HepG2 (cell line): ENCODE measurements around the gene HNRNPL. TPM values are rescaled to one million over a fixed set of nuclear protein-coding genes. Genes with fewer than 3 reads are reported as not detected.
A peak's percentile ranks its signal among the peaks of the same experiment; 100 is the strongest.

Source experiments
- ADNP ChIP-seq: sonication (generic); formaldehyde crosslinking; IDR thresholded peaks from 2 replicates; pipeline ENCODE4 v1.4.0; 2020; ENCODE audit warnings: missing genetic modification reagents
- AGO1 ChIP-seq: fragments of 200-400 bp; formaldehyde crosslinking; IDR thresholded peaks from 2 replicates; pipeline ENCODE4 v1.6.1; 2017; ENCODE audit warnings: mild to moderate bottlenecking, low read depth, low read length, moderate library complexity; ENCODE audit not compliant: poor library complexity, severe bottlenecking
- GATAD2A ChIP-seq: IDR thresholded peaks from 2 replicates; pipeline ENCODE4 v1.6.1; 2016
- KDM3A ChIP-seq: IDR thresholded peaks from 2 replicates; pipeline ENCODE4 v1.6.1; 2018; ENCODE audit warnings: low read depth, missing compliant biosample characterization
- MEIS1 ChIP-seq: sonication (generic); formaldehyde crosslinking; IDR thresholded peaks from 2 replicates; pipeline ENCODE4 v1.9.0; 2021; ENCODE audit warnings: mild to moderate bottlenecking, missing genetic modification reagents, moderate library complexity, borderline replicate concordance
- RBFOX2 ChIP-seq: fragments of 200-400 bp; formaldehyde crosslinking; IDR thresholded peaks from 2 replicates; pipeline ENCODE4 v1.6.1; 2017; ENCODE audit warnings: low read depth, mild to moderate bottlenecking, low read length
- TEAD3 ChIP-seq: optimal IDR thresholded peaks from 2 replicates; pipeline ENCODE3; 2016; ENCODE audit warnings: borderline replicate concordance
- TRIM24 ChIP-seq: sonication (generic); formaldehyde crosslinking; IDR thresholded peaks from 2 replicates; pipeline ENCODE4 v1.8.0; 2022; ENCODE audit warnings: mild to moderate bottlenecking, missing genetic modification reagents
- WIZ ChIP-seq: sonication (generic); formaldehyde crosslinking; IDR thresholded peaks from 2 replicates; pipeline ENCODE4 v1.5.1; 2020; ENCODE audit warnings: mild to moderate bottlenecking, missing genetic modification reagents
- ZNF33A ChIP-seq: sonication (generic); formaldehyde crosslinking; IDR thresholded peaks from 2 replicates; pipeline ENCODE4 v1.5.1; 2020; ENCODE audit warnings: missing genetic modification reagents, mild to moderate bottlenecking, moderate library complexity, borderline replicate concordance
- ZNF672 ChIP-seq: sonication (generic); formaldehyde crosslinking; IDR thresholded peaks from 2 replicates; pipeline ENCODE4 v1.8.1; 2022; ENCODE audit warnings: missing genetic modification reagents
- ZNF816 ChIP-seq: sonication (generic); formaldehyde crosslinking; IDR thresholded peaks from 2 replicates; pipeline ENCODE4 v1.8.0; 2022; ENCODE audit warnings: missing genetic modification reagents, mild to moderate bottlenecking, borderline replicate concordance
- ZSCAN30 ChIP-seq: sonication (generic); formaldehyde crosslinking; IDR thresholded peaks from 2 replicates; pipeline ENCODE4 v1.5.0; 2020; ENCODE audit warnings: mild to moderate bottlenecking, missing genetic modification reagents
- polyA plus RNA-seq, 8 experiments: library from polyadenylated mRNA; depleted of rRNA in 3 of 8; stranded (reverse) in 7 of 8; unstranded in 1 of 8; fragments of >200 nt; fragmentation: Illumina TruSeq in 4 of 8; extraction: Trizol in 4 of 8; gene quantifications; 2 replicates each; pipeline versions ENCODE4 v1.2.1 to v1.2.3, GENCODE V29; 2011 to 2016; ENCODE audit warnings: low read depth in 4 of 8, missing spikeins in 1 of 8, mixed read lengths in 1 of 8; ENCODE audit not compliant: insufficient read depth in 1 of 8
- total RNA-seq, 5 experiments: library from RNA; depleted of rRNA; stranded (reverse); fragments of >200 nt; fragmentation: Illumina TruSeq; extraction: Trizol; gene quantifications; 2 replicates each; pipeline ENCODE4 v1.2.3, GENCODE V29; 2016; ENCODE audit warnings: low read depth in 1 of 5
- TF ChIP-seq, protein P1 (sequence below): sonication (generic); formaldehyde crosslinking; IDR thresholded peaks from 2 replicates; pipeline ENCODE4 v1.5.0; 2020; ENCODE audit warnings: missing genetic modification reagents
- TF ChIP-seq, protein P2 (sequence below): sonication (generic); formaldehyde crosslinking; IDR thresholded peaks from 2 replicates; pipeline ENCODE4 v1.9.0; 2021; ENCODE audit warnings: missing genetic modification reagents, borderline replicate concordance
- TF ChIP-seq, protein P3 (sequence below): sonication (generic); formaldehyde crosslinking; IDR thresholded peaks from 2 replicates; pipeline ENCODE4 v1.9.0; 2022; ENCODE audit warnings: low read depth, missing genetic modification reagents
- TF ChIP-seq, protein P4 (sequence below): conservative IDR thresholded peaks from 2 replicates; pipeline ENCODE4 v1.6.1; 2018; ENCODE audit warnings: missing genetic modification reagents
- TF ChIP-seq, protein P5 (sequence below): sonication (generic); formaldehyde crosslinking; IDR thresholded peaks from 2 replicates; pipeline ENCODE4 v1.4.0; 2020; ENCODE audit warnings: missing genetic modification reagents
- TF ChIP-seq, protein P6 (sequence below): IDR thresholded peaks from 2 replicates; pipeline ENCODE4 v1.6.1; 2012; ENCODE audit warnings: inconsistent platforms

Gene HNRNPL
- total and polyA plus RNA-seq, 2 of the 13 experiments (the other 11 are each of a cell fraction or from before 2014, with no cell fraction given), result 156 to 278 TPM

DNA sequence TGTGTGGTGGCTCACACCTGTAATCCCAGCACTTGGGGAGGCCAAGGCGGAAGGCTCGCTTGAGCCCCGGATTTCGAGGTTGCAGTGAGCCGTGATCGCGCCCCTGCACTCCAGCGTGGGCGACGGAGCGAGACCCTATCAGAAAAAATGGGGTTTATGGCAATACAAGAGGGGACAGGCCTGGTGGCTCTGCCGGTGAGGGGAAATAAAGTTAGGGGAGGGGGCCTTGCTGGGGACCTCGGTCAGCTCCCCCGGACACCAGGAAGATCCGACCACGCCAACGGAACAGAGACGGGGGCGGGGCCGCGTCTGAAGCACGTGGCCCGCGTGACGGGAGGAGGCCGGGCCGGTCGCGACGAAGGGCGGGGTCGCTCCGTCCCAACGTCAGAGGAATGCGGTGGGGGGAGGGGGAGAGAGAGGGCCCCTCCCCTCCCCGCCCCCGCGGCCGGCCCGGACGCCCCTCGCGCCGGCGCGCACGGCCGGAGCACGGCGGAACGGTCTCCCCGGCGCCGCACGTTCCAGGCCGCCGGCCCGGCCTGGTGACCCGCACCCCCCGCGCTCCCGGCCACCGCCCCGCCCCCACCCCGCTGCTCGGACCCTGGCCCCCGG lies 1.9 kb upstream of the HNRNPL start (continued):
- TF ChIP-seq, protein P1, sequence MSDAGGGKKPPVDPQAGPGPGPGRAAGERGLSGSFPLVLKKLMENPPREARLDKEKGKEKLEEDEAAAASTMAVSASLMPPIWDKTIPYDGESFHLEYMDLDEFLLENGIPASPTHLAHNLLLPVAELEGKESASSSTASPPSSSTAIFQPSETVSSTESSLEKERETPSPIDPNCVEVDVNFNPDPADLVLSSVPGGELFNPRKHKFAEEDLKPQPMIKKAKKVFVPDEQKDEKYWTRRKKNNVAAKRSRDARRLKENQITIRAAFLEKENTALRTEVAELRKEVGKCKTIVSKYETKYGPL (CRISPR knock-in tag), result 0 out of 2 replicates have a peak, but pooled peaks have one; percentile 38
- TF ChIP-seq MEIS1 (CRISPR knock-in tag) (peak; percentile 65), ADNP (CRISPR knock-in tag) (no peak), WIZ (CRISPR knock-in tag) (no peak), AGO1 (no peak), ZNF672 (CRISPR knock-in tag) (no peak), TRIM24 (no peak), ZNF816 (no peak; the same call in 1 of the 2 replicates), ZSCAN30 (CRISPR knock-in tag) (no peak), ZNF33A (CRISPR knock-in tag) (no peak), GATAD2A (peak; percentile 43; the same call in 1 of the 2 replicates), TEAD3 (CRISPR knock-in tag) (peak; percentile 89), RBFOX2 (peak; percentile 86), KDM3A (CRISPR knock-in tag) (no peak)
- TF ChIP-seq, protein P2, sequence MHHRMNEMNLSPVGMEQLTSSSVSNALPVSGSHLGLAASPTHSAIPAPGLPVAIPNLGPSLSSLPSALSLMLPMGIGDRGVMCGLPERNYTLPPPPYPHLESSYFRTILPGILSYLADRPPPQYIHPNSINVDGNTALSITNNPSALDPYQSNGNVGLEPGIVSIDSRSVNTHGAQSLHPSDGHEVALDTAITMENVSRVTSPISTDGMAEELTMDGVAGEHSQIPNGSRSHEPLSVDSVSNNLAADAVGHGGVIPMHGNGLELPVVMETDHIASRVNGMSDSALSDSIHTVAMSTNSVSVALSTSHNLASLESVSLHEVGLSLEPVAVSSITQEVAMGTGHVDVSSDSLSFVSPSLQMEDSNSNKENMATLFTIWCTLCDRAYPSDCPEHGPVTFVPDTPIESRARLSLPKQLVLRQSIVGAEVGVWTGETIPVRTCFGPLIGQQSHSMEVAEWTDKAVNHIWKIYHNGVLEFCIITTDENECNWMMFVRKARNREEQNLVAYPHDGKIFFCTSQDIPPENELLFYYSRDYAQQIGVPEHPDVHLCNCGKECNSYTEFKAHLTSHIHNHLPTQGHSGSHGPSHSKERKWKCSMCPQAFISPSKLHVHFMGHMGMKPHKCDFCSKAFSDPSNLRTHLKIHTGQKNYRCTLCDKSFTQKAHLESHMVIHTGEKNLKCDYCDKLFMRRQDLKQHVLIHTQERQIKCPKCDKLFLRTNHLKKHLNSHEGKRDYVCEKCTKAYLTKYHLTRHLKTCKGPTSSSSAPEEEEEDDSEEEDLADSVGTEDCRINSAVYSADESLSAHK (CRISPR knock-in tag), result no peak
- TF ChIP-seq, protein P3, sequence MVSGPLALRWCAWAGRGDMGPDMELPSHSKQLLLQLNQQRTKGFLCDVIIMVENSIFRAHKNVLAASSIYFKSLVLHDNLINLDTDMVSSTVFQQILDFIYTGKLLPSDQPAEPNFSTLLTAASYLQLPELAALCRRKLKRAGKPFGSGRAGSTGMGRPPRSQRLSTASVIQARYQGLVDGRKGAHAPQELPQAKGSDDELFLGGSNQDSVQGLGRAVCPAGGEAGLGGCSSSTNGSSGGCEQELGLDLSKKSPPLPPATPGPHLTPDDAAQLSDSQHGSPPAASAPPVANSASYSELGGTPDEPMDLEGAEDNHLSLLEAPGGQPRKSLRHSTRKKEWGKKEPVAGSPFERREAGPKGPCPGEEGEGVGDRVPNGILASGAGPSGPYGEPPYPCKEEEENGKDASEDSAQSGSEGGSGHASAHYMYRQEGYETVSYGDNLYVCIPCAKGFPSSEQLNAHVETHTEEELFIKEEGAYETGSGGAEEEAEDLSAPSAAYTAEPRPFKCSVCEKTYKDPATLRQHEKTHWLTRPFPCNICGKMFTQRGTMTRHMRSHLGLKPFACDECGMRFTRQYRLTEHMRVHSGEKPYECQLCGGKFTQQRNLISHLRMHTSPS, result no peak
- TF ChIP-seq, protein P4, sequence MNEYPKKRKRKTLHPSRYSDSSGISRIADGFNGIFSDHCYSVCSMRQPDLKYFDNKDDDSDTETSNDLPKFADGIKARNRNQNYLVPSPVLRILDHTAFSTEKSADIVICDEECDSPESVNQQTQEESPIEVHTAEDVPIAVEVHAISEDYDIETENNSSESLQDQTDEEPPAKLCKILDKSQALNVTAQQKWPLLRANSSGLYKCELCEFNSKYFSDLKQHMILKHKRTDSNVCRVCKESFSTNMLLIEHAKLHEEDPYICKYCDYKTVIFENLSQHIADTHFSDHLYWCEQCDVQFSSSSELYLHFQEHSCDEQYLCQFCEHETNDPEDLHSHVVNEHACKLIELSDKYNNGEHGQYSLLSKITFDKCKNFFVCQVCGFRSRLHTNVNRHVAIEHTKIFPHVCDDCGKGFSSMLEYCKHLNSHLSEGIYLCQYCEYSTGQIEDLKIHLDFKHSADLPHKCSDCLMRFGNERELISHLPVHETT (CRISPR knock-in tag), result peak; percentile 86
- TF ChIP-seq, protein P5, sequence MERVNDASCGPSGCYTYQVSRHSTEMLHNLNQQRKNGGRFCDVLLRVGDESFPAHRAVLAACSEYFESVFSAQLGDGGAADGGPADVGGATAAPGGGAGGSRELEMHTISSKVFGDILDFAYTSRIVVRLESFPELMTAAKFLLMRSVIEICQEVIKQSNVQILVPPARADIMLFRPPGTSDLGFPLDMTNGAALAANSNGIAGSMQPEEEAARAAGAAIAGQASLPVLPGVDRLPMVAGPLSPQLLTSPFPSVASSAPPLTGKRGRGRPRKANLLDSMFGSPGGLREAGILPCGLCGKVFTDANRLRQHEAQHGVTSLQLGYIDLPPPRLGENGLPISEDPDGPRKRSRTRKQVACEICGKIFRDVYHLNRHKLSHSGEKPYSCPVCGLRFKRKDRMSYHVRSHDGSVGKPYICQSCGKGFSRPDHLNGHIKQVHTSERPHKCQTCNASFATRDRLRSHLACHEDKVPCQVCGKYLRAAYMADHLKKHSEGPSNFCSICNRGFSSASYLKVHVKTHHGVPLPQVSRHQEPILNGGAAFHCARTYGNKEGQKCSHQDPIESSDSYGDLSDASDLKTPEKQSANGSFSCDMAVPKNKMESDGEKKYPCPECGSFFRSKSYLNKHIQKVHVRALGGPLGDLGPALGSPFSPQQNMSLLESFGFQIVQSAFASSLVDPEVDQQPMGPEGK (CRISPR knock-in tag), result peak; percentile 77
- TF ChIP-seq, protein P6, sequence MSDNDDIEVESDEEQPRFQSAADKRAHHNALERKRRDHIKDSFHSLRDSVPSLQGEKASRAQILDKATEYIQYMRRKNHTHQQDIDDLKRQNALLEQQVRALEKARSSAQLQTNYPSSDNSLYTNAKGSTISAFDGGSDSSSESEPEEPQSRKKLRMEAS, result peak; percentile 98
